Fibroblast of skin of scalp (primary cell): ENCODE results near the gene ZDHHC9.

Source experiments
- DNase-seq: peaks from one replicate; pipeline ENCODE4 v3.0.0-alpha.2; 2013

The ZDHHC9 gene

DNA sequence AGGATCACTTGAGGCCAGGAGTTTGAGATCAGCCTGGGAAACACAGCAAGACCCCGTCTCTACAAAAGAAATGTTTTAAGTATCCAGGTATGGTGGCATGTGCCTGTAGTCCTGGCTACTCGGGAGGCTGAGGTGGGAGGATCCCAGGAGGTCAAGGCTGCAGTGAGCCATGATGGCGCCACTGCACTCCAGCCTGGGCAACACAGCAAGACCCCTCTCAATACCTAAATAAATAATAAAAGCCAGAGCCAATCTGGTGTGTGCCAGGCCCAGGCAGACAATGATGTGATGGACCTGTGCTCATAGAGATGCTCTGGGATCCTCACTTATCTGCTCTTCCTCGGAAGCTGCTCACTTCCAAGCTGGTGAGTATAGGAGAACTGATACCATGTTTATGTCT, 82.1 kb downstream of the ZDHHC9 start:
- DNase-seq, result no peak

DNA sequence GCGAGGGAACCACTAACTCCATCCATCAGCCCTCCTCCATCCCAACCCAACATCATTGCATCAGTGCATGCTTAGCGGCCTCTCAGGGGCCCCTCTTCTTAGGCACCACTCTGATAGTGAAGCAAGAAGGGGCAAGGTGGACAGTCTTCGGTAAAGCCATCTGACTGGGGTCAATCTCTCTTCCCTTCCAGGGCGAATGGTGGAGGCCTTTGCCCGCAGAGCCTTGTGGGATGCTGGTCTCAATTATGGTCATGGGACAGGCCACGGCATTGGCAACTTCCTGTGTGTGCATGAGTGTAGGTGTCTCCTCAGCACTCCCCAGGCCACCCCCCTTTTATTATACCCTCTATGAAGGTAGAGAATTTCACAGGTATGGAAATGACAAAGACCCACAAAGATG, 82.7 kb downstream of the ZDHHC9 start:
- DNase-seq, result no peak

DNA sequence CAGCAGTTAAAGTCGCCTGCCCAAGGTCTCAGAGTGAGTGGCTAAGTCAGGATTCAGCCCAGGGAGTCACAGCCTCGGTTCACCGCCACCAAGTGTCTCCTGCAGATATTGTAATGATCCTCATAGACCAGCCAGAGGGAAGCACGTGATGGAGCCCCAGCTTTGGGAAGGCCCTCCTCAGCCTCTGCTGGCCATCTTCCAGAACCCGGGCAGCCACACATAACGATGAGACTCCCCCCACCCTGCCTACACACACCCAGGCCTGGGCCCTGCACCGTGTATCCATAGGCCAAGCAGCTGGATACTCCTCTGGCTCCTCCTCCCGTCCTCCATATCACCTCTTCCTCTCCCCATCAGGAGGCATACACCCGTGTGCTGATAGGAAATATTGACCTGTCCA, 83.5 kb downstream of the ZDHHC9 start:
- no peak for DNase-seq

- peak; percentile 71 for DNase-seq
Measured at GRCh38 chrX:129759576-129760061, 84.1 kb downstream of the ZDHHC9 start.

- DNase-seq, result no peak
Measured at GRCh38 chrX:129755779-129756650, 87.7 kb downstream of the ZDHHC9 start.

DNA sequence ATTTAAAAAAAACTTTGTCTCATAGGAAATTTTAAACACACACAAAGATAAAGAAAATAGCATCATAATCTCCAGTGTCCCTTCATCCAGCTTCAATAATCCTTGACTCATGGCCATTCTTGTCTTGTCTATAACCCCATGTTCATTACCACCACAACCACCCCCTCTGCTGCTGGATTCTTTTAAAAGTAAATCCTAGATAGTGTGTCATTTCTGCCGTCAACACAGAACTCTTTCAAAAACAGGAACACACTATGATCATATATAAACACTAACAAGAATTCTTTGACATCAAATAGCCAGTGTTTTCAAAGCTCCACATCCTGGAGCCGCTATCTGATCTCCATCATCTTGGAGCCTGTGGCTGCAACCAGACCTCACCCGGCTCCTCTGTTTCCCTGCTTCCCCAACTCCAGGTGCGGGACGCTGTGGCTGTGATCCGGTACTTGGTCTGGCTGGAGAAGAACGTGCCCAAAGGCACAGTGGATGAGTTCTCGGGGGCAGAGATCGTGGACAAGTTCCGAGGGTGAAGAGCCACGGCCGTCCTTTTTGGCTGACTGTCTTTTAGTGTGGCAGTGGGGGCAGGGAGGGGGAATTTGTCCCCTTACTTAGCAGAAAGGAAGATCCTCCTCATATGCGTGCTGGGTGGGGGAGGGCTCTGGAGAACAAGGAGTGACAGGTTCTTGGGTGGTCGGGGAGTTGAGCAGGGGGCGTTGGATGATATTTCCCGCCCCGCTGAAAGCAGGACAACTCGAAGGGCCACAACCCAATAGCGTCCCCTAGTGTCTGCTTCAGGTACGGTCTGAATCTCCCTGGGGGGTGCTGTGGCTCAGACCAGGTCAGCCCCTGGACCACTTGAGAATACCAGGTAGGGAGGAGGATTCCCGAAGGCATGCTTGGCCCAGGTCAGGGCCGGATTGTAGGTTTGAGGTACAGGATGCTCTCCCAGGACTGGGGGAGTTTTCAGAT, 89.3 kb downstream of the ZDHHC9 start:
- no peak for DNase-seq
